Measurements from ENCODE around the gene FOXJ3.

DNA sequence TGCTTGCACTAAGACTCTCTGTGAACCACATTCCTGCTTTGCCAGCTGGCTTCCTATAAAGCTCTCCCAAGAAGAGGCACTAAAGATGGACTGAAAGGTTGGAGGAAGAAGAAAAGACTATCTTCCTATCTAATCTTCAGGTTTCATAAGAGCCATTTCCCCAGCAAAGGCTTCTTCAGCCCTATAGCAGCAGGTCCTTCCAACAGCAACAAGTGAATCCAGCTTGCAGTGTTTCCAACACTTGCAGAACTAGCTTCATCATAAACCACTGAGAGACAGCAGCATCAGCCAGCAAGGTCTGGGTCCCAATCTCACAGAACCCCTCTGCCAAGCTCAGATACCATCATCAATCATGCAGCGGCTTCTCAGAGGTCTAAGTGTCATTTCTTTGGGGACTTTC, 28.1 kb downstream of the FOXJ3 start:
- TF ChIP-seq, protein P1, sequence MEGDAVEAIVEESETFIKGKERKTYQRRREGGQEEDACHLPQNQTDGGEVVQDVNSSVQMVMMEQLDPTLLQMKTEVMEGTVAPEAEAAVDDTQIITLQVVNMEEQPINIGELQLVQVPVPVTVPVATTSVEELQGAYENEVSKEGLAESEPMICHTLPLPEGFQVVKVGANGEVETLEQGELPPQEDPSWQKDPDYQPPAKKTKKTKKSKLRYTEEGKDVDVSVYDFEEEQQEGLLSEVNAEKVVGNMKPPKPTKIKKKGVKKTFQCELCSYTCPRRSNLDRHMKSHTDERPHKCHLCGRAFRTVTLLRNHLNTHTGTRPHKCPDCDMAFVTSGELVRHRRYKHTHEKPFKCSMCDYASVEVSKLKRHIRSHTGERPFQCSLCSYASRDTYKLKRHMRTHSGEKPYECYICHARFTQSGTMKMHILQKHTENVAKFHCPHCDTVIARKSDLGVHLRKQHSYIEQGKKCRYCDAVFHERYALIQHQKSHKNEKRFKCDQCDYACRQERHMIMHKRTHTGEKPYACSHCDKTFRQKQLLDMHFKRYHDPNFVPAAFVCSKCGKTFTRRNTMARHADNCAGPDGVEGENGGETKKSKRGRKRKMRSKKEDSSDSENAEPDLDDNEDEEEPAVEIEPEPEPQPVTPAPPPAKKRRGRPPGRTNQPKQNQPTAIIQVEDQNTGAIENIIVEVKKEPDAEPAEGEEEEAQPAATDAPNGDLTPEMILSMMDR (IDR thresholded peaks at IDR 0.05), result no peak
- no peak for TF ChIP-seq POLR2AphosphoS5 (IDR thresholded peaks at IDR 0.05; ENCODE audit: low read depth, low read length)
